ENCODE measurements around the gene PRRX2. TPM values are rescaled to one million over a fixed set of nuclear protein-coding genes. Genes with fewer than 3 reads are reported as not detected.
A peak's percentile ranks its signal among the peaks of the same experiment; 100 is the strongest.

PRRX2 gene
- total and polyA plus RNA-seq, 2 of the 4 experiments (the other 2 are of a cell fraction): 12.7 to 35.5 TPM

GRCh38 chr9:129748249-129748648, 82.8 kb downstream of the PRRX2 start:
- CTCF ChIA-PET: no interaction called here
- dilution Hi-C loops (cut with HindIII; ENCODE audit: low sequenced_read_pairs, unreplicated experiment): no loop called here

More at GRCh38 chr9:129748249-129748648, 82.8 kb downstream of the PRRX2 start:
- Histone ChIP-seq H4K20me1 (ENCODE audit: insufficient read depth, low read length) (0 out of 2 replicates have a peak, but pooled peaks cover 3% of the 10 kb centered on the region), H2BK120ac (ENCODE audit: low read depth, low read length) (no peak overlapping the region), H3K79me1 (ENCODE audit: low read depth in 1 of 2, low read length in 2 of 2) (peaks cover 0 to 3% of the 10 kb centered on the region in 2 experiments; a peak in 2 of 4 replicates), H2BK20ac (ENCODE audit: low read depth, low read length) (no peak overlapping the region), H3K4me2 (ENCODE audit: low read depth, low read length) (no peak overlapping the region), H2AFZ (replicated peaks; ENCODE audit: low read length, poor library complexity) (no peak overlapping the region), H4K8ac (ENCODE audit: low read depth in 2 of 2, low read length in 2 of 2) (no peak overlapping the region), H3K14ac (replicated peaks; ENCODE audit: low read depth, low read length) (no peak overlapping the region), H3K4me1 (ENCODE audit: control insufficient read depth, insufficient read depth, low read length) (peaks cover 15% of the 10 kb centered on the region), H2AK9ac (replicated peaks; ENCODE audit: low read depth, low read length, poor library complexity) (peak overlapping the region; percentile 47), H2AK5ac (ENCODE audit: low read depth, low read length) (peak overlapping the region; percentile 23; the same call in 1 of the 2 replicates), H4K5ac (ENCODE audit: low read depth, low read length) (no peak overlapping the region), H3K23ac (ENCODE audit: low read depth, low read length) (no peak overlapping the region), H3K27ac (ENCODE audit: insufficient read depth, low read length) (no peak overlapping the region), H3K36me3 (ENCODE audit: control insufficient read depth, insufficient read depth, low read length) (peaks cover 9% of the 10 kb centered on the region), H3K9ac (ENCODE audit: low read depth, low read length) (no peak overlapping the region), H4K91ac (ENCODE audit: insufficient read depth, low read depth, low read length) (no peak overlapping the region), H2BK15ac (ENCODE audit: low read depth, low read length) (no peak overlapping the region), H3K18ac (ENCODE audit: low read depth, low read length) (no peak overlapping the region), H3K9me1 (ENCODE audit: insufficient read depth, low read length) (no peaks in the 10 kb centered on the region; the same call in none of the 2 replicates), H3K56ac (ENCODE audit: extremely low read depth, insufficient read depth, low read length) (no peak overlapping the region), H2BK5ac (ENCODE audit: low read depth, low read length, poor library complexity, severe bottlenecking) (no peak overlapping the region), H3K27me3 (ENCODE audit: control insufficient read depth, insufficient read depth, low read length) (no peaks in the 10 kb centered on the region), H3K4me3 (ENCODE audit: insufficient read depth, low read depth, low read length) (no peak overlapping the region), H3K9me3 (ENCODE audit: control insufficient read depth, insufficient read depth, low read length) (no peaks in the 10 kb centered on the region), H3K4ac (ENCODE audit: low read depth, low read length) (0 out of 2 replicates have a peak overlapping the region, but pooled peaks have one; percentile 35)
- in situ Hi-C loops (cut with MboI; ENCODE audit: low sequenced_read_pairs): no loop called here
- intact Hi-C loops (cut with micrococcal nuclease): no loop called here
- DNase-seq (peak; percentile 34), ATAC-seq (ENCODE audit: low read depth) (no peak)
- no TSS peak for BruUV-seq (replicated peaks)
- POLR2A ChIA-PET (ENCODE audit: unreplicated experiment): no interaction called here
- 83% methylated on average over 1 of the region's 5 CpGs; no CpG with 5 or more reads in 1 of the 2 experiments for WGBS, 2 experiments (ENCODE audit: extremely low coverage in 2 of 2, insufficient read length in 1 of 2)
- TF ChIP-seq RAD21 (IDR thresholded peaks at IDR 0.05; ENCODE audit: low read length) (no peak), NFE2L2 (IDR thresholded peaks at IDR 0.05; ENCODE audit: low read depth, low read length) (no peak), POLR2A (IDR thresholded peaks at IDR 0.05; ENCODE audit: low read depth, low read length) (no peak), SMC3 (IDR thresholded peaks at IDR 0.05; ENCODE audit: low read depth, low read length) (no peak), CHD1 (IDR thresholded peaks at IDR 0.05; ENCODE audit: low read depth, low read length) (no peak), ELK1 (IDR thresholded peaks at IDR 0.05; ENCODE audit: borderline replicate concordance, low read depth, low read length) (no peak), MXI1 (IDR thresholded peaks at IDR 0.05; ENCODE audit: borderline replicate concordance, low read depth, low read length) (no peak), BHLHE40 (IDR thresholded peaks at IDR 0.05; ENCODE audit: low read depth, low read length) (no peak), USF2 (IDR thresholded peaks at IDR 0.05; ENCODE audit: low read depth, low read length) (no peak), FOS (IDR thresholded peaks at IDR 0.05; ENCODE audit: low read depth, low read length) (no peak), CTCF (conservative IDR thresholded peaks at IDR 0.05; ENCODE audit: low read depth, low read length) (no peak), CEBPB (IDR thresholded peaks at IDR 0.05; ENCODE audit: low read depth, low read length) (no peak), MAFK (IDR thresholded peaks at IDR 0.05; ENCODE audit: low read depth, low read length) (no peak), RCOR1 (IDR thresholded peaks at IDR 0.05; ENCODE audit: insufficient replicate concordance, low read length) (no peak), MAZ (IDR thresholded peaks at IDR 0.05; ENCODE audit: borderline replicate concordance, low read depth, low read length) (no peak), RFX5 (IDR thresholded peaks at IDR 0.05; ENCODE audit: low read depth, low read length) (no peak)

All from IMR-90 (cell line).